Fibroblast of the conjunctiva (primary cell): ENCODE results near the gene UNC79.

Experiments
- DNase-seq: peaks from one replicate; pipeline ENCODE4 v3.0.0-alpha.2; 2010; ENCODE audit warnings: low read depth

UNC79 gene

DNA sequence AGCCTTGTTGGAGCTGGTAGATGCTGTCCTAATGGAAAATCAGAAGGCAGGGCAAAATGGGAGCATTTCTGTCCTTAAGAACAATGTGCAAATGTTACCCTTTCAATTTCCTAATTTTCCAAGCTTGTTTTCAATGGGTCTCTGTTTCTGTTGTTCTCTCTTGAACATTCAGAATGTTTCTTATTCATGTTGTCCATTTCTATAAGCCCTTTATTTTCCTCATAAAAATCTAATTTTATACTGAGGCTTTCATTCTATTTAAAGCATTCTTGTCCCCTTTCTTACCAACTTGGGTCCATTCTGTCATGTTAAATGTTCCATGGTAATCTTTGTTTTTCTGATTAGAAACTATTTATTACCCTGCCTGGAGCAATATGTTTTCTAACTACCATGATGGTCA is 232.6 kb downstream of the UNC79 start:
- no peak for DNase-seq

DNA sequence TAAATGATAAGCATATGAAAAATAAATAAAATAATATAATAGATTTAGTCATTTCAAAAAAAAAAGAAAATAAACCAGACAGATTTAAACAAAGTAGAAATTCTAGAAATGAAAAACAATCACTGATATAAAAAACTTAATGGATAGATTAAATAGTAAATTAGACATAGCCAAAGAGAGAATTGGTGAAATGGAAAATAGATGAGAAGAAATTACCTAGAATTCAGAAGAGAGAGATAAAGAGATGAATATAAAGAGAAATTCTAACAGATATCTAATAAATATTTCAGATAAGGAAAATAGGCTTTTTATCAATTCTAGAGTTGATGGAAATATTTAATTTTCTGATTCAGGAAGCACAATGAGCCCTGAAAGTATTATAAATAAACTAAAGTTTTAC is 234.4 kb downstream of the UNC79 start:
- no peak for DNase-seq

DNA sequence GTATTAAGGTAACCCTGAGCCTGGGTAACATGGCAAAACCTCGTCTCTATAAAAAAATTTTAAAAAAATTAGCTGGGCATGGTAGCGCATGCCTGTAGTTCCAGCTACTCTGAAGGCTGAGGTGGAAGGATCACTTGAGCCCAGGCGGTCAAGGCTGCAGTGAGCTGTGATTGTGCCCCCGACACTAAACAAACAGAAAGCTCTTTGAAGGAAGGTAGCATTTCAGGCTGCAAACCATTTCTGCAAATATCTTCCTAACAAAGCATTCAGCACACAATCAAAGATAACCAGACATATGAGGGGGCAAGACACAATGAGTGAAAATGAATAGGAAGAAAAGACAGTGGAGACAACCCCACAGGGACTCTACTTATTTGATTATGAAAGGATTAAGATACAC is 238.9 kb downstream of the UNC79 start:
- no peak for DNase-seq

DNA sequence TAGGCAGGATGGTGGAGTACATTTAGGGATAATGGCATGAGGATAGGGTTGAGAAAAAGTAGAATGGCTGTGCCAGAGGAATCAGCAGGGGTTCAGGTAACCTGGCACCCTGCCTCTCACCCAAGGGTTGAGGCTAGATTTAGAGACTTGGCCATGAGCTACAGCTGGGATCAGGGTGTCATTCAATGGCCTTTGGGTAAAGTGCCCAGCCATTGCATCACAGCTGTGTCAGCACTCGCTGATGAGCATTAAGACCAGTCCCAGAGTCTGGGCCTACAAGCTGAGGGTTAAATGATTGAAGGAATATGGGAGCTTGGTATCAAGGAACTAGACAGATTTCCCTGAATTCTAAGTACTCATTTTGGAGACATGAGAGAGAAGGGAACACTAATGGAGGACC is 243.6 kb downstream of the UNC79 start:
- no peak for DNase-seq

DNA sequence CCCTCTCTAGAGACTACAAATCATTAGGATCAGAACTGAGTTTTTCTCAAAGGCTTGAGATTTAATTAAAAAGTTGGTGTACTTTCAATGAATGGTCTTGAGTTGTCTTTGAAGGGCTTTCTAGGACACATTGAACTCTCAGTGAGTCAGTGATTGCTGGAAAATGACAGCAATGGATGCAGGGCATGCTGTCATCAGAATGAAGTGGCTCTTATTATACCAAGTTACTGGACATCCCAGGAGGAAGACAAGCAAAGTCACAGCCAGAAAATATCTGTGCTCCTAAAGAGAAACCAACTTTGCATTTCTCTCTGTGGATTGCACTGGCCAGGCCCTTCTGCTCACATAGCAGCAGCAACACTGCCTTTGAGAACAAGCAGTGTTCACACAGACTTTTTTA is 244.9 kb downstream of the UNC79 start:
- DNase-seq: no peak

DNA sequence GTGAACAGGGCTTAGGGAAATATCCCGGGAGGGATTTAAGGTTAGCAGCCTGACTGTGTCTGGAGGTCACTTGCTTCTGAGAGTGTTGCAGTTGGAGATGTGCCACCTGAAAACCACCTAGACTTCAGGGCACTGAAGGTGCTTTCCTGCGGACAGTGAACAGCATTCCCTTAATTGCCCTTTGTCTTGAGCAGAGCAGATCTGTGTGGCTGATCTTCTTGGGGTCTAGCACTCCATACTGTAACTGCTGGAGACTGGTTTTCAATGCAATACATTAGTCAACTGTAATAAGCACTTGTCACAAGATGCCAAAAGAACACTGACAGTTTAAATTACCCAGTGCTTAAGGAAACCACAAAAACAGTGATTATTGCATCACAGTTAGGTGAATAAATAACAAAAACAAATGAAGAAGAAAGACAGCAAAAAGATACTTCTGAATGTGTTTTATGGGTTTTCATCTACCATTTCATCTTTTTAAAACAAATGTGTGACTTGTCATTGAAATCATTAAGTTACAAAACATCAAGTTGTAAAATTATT is 245.7 kb downstream of the UNC79 start:
- DNase-seq: no peak

DNA sequence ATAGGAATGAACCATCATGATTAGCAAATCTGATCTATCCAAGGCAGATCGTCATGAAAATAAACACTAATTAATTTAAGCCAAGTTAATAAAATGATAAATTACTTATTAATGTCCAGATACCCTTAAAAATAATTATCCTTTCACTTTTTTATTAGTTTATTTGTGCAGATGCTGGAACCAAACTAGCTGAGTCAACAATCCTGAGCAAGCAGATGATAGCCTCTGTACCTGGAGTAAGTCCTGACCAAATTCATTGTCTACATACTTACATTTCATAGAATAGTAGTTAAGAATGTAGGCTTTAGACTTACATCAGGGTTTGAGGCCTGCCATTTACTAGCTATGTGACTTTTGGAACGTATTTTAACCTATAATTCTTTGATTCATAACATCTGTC is 251.7 kb downstream of the UNC79 start:
- DNase-seq: no peak

DNA sequence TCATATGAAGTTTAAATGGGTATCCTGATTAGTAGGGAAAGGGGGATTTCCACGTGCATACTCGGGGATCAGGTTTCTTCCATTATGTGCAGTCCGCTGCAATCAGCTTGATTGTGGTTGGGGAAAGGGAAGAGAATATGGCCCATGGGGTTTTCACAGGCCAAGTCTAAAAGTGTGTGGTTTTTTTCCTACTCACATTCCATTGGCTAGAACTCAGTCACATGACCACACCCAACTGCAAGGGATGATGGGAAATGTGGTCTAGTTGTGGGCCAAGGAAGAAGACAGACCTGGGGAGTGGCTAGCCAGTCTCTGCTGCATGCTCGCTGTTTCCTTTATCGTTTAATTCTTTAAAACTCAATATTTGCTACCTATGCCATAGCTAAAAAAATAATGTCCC is 252.5 kb downstream of the UNC79 start:
- DNase-seq: no peak

DNA sequence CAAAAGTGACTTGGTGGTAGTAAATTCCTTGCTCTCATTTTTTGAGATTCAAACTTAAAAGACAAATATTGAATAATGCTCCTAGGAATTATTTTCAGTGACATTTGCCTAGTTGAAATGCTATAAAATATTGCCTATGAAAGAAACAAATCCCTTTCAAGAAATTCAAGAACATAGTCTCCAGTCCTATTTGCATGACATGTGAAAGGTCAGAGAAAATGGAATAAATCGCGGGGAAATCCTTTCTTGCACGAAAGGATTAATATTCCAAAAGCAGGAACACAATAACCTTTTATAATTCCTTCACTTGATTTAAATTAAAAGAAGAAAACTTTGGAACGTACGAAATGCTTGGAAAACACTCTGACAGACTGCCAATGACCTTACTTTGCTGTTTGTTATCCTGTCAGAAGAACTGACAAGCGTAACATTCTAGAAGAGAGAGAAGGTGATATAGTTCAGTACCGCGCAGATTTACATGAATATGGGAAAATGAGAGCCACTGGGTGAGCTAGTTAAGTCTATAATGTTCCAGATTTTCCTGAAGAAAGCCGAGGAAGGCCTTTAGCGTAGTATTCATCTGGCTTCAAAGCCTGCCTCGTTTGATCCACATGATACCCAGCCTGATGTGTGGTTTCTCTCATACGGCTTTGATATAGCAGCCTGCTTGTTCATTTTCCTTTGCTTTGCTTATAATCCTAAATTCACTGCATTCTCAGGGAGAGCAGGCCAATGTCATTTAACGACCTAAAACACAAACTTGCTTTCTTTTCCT is 254.6 kb downstream of the UNC79 start:
- no peak for DNase-seq

DNA sequence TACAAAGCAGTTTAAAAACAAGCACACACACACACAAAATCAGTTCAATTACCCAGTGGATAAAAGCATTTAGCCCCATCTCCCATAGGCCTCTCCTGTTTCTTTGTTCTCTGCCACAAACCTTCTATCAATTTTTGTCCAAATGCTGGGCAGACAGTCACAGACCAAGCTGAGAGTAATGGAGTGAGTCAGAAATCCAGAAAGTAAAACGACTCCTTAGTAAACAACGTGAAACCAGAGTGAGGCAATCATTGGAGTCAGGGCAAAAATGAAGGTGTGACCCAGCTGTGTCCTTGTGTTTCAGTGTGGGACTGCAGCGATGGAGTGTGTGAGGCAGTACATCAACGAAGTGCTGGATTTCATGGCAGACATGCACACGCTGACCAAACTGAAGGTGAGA is 255.5 kb downstream of the UNC79 start:
- DNase-seq: no peak

DNA sequence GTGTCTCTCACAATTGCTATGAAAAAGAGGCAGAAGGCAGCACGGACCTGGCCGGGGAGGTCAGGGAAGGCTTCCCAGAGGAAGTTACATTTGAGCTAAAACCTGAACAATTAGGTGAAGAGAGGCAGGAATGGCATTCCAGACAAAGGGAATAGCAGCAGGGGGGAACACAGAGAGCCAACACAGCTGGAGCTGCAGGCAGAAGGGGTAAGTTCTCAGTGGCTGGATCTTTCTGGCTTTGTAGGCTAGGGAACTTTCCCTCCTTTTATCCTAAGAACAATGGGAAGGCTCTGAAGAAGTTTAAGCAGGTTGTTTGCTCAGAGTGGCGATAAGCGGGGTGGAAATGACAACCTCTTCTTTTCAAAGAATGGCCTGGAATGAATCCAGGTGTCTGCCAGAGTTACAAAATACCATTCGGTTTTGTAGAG is 257.5 kb downstream of the UNC79 start:
- DNase-seq: no peak

DNA sequence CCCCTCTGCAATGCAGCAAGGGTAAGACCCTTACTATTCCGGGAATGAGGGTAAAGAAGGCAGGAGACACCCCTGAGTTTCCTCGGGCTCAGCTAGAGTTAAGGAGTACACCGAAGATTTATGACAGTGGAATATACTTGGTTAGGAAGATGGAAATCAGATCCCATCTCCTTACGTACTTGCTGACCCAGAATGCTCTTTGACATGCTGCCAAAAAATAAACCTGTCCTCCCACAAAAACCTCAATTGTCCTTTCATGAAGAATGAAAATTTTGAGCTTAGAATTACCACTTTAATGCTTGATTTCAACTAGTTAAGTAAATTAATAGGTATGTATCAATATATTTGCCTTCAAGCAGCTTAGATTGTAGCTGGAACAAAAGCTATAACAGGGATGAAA is 258.1 kb downstream of the UNC79 start:
- DNase-seq: no peak

DNA sequence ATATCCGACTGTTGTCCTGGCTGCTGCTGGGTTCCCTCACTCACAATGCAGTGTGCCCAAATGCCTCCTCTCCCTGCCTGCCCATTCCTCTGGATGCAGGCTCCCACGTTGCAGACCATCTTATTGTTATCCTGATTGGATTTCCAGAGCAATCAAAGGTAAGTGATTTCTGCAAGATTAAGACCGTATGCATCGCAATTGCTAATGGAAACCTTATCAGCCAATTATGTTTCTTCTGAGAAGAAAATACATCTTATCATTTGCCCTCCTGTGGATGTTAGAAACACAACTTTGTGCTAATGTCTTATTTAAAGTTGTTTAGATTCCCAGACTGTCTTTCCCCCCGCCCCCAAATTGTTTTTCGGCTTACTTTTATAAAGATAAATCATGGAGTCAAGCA is 259.4 kb downstream of the UNC79 start:
- DNase-seq: no peak

DNA sequence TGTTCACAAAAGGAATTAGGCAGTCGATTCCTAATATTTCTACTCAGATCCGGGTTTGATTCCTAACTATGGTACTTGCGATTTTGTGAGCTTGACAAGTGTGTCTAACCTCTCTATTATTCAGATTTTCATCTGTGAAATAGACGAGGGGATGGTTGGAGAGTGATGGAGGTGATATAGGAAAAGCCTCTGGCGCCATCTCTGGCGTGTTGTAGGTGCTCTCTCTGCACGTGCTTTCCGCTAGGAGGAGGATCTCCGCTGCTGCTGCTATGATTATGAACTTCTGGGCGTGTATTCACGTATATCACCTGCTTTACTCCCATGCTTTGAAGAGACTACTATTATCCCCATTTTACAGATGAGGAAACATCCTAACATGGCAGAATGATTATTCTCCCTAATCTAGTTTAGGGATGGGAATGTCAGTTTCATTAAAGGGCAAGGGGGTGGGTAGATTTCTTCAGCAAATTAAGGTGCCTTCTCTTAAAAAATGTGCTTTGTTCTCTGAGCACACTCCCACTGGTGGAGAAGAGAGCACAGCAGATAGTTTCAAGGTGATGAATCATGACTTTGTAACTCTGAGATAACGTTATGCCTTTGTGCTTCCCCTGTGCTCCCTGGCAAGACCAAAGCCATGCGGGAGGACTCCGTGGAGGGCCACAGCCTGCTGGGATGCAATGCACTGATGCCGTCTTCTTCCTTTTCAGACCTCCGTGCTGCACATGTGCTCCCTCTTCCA is 260.5 kb downstream of the UNC79 start:
- DNase-seq: no peak

DNA sequence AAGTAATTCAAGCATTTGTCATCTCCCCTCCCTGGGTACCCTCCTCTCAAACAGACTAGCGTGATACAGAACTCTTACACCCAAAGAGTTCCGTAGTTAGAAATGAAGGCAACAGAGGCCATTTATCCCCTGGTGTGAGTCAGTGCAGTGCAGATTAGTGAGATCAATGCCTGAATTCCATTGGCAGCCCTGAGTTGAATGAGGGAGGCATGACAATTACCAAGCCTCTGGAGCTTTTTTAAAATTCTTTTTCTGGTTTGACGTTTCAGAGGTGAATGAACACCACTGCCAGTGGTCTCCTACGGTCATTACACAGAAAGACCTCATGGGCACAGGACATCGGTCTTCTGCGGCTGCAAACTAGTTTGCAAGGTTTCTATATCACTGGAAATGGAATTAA is 263.2 kb downstream of the UNC79 start:
- DNase-seq: no peak

DNA sequence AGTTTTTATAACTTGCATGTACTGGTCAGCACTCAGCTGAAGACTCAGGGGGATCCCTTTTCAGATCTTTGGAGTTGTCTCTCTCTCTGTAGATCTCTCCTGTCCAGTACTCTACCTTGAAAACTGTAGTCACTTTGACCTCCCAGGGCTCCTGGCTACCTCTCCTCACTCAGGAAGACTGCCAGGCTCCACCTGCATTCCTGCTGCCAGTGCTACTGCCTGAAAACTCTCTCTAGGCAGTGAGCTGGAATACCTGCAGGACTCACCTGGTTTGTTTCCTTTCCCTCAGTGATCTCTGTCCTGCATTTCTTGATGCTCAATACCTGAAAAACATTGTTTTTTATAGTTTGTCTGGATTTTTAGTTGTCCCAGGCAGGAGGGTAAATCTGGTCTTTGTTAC is 270.2 kb downstream of the UNC79 start:
- no peak for DNase-seq

DNA sequence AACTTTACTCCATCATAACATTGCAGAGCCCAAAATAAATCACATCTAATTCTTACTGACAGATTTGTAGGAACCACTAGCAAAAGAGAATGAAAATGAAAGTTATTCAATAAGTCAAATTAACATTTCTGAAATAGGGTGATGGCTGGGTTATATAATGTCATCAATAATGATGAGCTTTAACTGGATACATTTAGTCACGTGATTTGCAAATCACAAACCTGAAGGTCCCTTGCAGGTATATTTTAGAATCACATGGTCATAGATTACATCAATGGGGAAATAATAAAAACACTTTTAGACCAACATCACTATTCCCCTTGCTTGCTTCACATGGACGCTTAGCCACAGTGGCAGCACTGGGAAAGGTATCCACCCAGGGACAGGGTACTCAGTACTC is 270.8 kb downstream of the UNC79 start:
- DNase-seq: no peak

DNA sequence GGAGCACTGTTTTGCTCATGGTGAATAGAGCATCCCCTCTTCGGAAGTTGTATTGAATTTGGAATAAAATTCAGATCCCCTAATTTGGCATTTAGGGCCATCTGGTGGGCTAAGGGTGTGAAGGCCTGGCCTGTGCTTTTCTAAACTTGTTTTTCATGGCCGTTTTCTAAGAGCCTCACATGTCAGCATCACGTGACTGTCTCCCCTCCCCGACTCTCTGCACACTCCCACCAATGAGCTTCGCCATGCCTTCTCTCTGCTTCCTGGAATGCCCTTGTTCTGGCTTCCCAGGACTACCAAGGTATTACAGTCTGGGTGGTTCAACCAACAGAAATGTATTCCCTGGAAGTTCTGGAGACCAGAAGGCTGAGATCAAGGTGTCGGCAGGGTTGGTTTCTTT is 272.2 kb downstream of the UNC79 start:
- DNase-seq: no peak

DNA sequence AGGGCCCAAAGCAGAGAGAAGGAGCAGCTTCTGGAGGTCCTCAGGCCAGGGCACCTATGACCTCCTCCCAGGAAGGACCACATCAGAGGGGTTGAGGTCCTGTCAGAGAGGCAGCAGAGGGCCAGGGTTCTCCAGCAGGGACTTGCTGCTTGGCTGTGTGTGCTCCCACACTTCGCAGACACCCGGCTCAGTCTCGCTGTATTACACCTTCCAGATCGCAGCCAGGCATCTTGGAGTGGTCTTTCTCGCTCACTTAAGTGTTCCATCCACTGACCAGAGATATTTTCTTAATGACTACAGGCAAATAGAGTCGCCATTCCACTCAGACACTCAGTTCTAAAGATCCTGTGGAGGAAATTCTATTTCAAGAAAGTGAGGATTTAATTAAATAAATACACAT is 273.2 kb downstream of the UNC79 start:
- DNase-seq: no peak

DNA sequence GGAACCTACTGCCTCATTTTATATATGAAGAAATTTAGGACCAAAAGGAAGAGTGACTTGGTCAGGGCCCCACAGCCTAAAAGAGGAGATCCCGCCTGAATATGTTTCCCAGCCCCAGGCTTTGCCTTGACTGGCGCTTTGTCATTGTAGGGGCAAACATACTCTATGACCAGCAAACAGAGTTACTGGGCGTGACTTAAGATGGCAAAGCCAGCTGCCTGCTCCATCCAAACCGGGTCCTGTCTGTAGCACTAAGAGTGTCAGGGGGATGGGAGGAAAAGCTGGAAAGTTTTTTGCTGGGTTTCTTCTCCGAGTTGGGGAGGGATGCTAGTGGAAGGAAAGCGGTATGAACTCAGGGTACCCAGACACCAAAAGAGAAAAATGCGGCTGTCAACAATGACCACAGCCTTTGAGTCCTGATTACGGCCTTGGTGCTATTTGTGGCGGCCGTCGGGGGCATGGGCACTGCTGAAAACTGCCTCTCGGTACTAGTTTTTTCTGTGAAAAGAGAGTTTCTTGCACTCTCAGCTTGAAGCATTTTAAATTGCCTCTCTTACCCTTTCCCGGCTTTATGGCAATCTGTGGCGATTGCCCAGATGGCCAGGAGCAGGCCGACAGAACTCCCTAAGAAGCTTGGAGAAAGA is 274.9 kb downstream of the UNC79 start:
- DNase-seq: no peak

DNA sequence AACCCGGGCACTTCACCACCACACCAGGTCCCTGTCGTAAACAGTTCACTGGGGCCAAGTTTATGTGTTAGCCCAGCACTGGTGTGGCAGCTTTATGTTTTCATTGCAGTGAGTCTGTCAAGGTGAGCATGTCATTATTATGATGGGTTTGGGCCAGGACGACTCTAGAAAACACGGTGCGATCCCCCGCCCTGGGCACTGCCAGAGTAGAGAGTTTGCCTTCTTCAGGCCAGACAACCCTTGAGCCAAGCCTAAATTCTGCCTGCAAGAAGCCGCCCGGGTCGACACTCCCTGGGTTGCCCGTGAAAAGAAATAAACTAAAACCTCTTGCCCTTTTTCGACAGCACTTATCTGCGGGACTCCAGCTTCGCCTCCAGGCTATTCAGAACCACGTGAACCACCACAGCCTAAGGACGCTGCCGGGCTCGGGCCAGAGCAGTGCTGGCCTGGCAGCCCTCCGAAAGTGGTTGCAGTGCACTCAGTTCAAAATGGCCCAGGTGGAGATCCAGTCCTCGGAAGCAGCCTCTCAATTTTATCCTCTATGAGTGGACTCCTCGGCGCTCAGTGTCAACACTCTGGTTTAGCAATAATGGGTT is 275.7 kb downstream of the UNC79 start:
- no peak for DNase-seq

DNA sequence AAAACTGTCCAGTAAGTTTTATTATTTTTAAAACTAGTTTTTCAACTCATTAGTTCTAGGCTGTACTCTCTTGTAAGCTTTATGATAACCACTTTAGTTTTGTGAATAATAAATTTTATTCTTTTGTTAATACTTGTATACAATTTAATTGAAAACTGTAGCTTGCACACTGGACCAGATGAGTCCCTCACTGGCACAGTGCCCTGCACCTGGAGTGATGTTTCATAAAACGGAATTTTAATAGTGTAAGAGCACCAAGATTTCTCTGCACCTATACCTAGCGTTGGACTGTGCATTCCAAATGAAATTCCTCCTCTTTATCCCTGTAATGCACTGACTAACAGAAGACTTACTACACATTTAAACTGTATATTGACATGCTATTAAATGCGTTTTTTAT is 276.7 kb downstream of the UNC79 start:
- DNase-seq: no peak

DNA sequence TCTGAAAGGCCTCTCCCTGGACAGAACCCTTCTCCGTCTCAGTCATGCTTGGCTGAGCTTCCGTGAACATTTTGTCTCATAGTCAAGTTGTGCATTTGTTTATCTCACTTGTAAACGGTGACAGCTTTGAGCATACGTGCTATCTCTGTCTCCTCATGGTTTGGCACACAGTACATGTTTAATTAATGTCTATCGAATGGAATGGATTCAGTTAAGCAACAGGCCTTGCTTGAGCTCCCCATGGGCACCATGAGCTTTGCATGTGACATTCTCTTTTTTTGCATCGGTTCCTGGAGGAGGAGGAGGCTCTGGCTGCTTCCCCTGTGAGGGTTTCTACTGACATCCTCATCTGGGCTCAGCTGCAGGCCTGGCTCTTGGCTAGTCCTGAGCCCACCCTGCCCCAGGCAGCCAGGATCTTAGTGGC is 277.6 kb downstream of the UNC79 start:
- DNase-seq: no peak
